GM04503 (cell line): ENCODE results near the gene CERT1.
"Not testable (repeated sequence)": the region's sequence is repeated elsewhere in the genome, so short reads cannot be mapped to it uniquely, and the experiment has no call there.

Source experiments
- DNase-seq: peaks from one replicate; pipeline ENCODE4 v3.0.0-alpha.2; 2012; ENCODE audit warnings: low read depth

Gene CERT1

GRCh38 chr5:75522542-75522941 lies 11.1 kb upstream of the CERT1 start:
- no peak for DNase-seq

DNA sequence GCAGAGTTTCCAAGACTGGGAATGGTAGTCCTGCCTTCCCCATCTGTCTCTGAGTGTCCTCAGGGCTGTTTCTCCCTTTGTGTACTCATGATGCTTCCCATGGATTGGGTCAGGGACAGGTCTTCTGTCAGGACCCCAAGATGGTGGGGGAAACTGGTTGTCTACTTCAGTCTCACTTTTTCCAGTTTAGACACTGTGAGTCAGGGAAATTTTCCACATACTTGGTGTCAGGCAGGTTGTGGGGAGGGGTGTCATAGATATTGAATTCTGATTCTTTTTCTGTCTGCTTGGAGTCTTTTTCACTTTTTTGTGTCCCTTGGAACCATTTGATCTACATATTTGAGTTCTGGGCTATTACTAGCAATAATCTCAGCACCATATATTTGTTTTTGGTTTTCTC lies 10.6 kb upstream of the CERT1 start:
- DNase-seq, result no peak

GRCh38 chr5:75521195-75521594 lies 9.8 kb upstream of the CERT1 start:
- no peak for DNase-seq

GRCh38 chr5:75519761-75520160 lies 8.3 kb upstream of the CERT1 start:
- no peak for DNase-seq

- DNase-seq, result no peak
Observed at GRCh38 chr5:75514323-75514722, 2.9 kb upstream of the CERT1 start.

DNA sequence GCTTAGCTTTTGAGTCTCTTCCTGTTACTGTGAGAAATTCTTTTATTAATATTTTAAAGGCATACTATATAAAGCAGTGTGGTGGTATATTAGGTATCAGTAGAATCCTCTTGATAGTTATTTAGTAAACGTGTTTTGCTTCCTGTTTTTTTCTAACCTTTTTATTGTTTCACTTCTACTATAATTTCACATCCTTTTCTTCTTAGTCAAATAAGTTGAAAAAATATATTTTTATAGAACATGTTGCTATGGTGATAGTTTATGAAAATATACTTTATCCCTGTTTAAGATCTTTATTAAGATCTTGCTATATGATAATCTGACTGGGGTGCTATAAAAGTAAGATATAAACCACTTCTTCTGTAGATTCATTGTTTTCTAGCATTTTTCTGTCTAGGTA lies 2.4 kb upstream of the CERT1 start:
- no peak for DNase-seq

DNA sequence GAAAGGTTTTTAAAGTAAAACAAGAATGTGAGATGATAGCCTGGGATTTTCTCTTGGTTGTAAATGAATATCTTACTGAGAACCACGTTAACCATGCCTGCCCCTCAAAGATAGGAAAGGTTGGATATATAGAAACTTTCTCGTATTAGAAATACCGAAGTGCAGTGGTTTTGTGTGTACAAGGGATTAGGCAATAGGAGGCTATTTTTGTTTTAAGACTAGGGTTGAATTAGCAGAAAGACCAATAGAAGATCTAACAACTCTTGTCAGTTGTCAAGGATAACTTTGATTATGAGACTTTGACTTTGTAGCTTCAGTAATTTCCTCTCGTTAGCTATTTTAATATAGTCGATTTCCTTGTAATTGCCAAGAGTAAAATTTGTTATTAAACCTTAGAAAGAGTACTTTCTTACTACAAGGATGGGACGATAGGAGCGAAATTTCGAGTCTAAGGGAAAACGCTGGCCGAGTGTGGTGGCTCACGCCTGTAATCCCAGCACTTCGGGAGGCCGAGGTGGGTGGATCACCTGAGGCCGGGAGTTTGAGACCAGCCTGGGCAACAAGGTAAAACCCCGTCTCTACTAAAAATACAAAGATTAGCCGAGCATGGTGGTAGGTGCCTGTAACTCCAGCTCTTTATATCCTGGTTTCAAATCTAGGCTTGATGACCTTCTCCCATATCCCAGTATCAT lies 1.1 kb upstream of the CERT1 start:
- no peak for DNase-seq

DNA sequence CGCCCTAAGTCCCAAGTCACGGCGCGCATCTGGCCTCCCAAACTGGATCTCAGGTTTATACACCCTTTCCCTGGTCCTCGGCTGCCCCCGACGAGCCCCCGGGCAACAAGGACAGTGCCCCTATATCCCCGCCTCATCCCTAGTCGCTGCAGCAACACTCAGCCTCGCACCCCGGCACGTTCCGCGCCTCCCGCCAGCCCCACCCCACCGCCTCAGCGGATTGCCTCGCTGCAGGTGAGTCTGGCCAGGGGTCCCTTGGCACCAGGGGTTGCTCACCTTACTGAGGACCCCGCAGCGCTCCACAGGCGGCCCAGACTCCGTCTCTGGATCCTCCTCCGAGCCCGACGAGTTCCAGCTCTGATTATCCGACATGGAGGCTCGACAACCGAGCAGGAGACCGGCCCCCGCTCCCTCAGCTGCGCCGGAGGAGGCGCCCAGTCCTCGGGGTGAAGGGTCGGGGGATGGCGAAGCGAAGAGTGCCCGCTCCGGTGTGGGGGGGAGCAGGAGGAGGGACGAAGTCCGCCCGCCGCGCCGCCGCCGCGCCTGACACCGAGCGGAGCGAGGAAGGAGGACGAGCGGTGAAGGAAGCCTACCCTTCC lies 494 bp downstream of the CERT1 start:
- DNase-seq, result no peak

DNA sequence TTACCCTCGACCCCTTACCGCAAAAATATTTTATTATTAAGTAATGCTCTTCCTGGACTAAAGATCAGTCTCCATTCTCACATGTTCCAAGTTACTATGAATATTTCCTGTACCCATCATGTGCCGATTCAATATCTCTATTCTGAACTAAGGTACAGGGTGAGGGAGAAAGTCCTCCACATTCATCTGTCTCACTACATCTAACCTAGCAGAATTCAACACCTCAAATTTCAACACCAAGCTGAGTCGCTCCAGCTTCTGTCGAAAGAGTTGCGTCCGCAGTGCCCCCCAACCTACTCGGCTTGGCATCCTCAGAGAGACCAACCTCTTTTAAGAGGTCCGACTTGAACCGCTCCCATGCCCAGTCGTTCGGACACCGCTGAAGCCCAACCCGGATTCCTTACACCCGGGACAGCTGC lies 1.0 kb downstream of the CERT1 start:
- DNase-seq, result no peak

DNA sequence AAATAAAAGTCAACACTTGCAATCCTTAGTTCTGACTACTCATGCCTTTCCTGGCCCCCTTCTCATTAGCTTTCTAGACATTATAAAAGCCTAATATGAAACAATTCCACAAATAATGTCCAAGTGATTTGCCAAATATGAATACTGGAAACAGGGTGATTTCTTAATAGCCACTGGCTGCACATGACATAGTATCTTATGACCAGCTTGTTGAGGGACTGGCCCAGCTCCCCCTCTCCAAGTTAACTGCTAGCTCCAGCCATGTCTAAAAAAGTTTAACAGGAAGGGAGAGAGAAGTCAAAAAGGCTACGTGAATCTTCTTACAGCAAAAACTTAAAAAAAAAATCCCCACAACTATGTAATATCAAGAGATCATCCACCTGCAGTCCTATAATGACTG lies 1.5 kb downstream of the CERT1 start:
- no peak for DNase-seq

DNA sequence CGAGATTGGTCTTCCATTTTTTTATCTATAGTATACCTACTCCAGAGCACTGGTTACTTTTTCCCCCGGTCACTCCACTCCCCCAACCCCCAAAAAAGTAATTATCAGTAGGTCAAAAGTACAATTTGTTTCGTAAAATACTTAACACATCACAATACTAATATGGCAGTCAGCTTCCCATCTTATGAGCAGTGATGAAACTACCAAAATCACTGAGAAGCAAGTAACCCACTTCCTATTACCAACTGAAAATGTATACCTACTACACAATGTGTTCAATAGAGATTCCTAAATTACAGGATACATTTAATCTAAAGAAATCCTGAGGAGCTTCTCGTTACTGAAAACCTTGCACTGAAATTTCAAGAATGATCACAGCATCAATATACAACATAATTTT lies 1.9 kb downstream of the CERT1 start:
- no peak for DNase-seq

DNA sequence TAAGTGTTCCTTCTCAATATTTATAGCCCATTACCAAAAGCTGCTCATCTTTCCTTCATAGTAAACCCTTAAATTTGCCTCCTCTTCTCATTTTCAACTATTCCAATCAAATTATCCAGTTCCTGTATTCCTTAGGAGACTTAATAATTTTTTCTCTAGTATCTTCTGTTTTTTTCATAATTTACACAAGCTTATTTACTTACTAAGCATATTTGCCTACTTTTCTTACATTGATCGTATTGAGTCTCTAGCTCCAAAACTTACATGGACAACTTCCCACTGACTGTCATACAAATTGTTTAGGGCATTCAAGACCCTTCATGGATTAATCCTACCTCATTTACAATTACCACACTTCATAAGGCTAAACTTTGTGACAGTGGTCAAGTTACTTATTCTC lies 3.6 kb downstream of the CERT1 start:
- no peak for DNase-seq

DNA sequence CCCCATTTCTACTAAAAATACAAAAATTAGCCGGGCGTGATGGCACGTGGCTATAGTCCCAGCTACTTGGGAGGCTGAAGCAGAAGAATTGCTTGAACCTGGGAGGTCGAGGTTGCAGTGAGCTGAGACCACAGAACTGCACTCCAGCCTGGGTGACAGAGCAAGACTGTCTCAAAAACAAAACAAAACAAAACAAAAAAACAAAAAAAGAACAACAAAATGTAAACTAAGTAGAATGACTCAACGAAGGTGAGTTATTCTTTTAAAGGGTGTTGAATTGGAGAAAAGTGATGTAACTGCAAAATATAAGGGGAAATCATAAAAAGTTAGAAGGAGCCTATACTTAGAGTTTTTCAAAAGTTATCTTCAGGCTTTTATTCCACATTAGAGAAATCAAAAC lies 6.3 kb downstream of the CERT1 start:
- not testable (repeated sequence) for DNase-seq

DNA sequence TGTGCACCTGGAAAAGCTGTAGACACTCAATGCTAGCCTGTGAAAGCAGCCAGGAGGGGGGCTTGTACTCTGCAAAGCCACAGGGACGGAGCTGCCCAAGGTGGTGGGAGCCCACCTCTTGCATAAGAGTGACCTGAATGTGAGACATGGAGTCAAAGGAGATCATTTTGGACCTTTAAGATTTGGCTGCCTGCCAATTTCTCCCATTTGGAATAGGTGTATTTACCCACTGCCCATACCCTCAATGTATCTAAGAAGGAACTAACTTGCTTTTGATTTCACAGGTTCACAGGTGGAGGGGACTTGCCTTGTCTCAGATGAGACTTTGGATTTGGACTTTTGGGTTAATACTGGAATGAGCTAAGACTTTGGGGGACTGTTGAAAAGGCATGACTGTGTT lies 12.6 kb downstream of the CERT1 start:
- not testable (repeated sequence) for DNase-seq

GRCh38 chr5:75498208-75498777 lies 13.1 kb downstream of the CERT1 start:
- DNase-seq, result no peak

DNA sequence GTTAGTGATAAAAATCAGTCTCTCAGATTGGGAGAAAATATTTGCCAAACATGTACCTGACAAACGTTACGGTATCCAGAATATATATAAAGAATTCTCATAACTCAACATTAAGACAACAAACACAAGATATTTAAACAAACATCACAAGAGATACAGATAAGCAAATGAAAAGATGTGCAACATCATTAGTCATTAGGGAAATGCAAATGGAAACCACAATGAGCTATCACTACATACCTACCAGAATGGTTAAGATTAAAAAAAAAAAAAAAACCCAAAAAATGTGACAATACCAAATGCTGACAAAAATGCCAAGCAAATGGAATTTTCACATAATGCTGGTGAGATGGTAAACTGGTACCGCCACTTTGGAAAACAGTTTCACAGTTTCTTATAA lies 15.4 kb downstream of the CERT1 start:
- no peak for DNase-seq

DNA sequence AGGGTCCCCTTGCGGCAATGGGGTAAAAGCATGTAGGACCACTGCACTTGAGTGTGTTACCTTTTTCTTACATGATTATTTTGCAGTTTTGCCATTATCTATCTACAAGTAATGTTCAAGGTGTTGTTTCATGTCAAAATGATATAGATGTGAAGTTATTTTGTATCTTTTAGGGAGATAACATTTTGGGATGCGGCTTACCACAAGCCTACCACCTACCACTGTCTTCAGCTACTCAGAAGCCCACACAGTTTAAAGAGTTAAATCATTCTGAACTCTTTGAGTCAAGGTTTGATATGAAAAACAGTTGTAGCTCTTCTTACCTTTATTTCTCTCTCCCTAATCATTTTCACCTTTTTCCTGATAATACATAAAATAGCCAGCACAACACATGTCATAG lies 19.8 kb downstream of the CERT1 start:
- no peak for DNase-seq

DNA sequence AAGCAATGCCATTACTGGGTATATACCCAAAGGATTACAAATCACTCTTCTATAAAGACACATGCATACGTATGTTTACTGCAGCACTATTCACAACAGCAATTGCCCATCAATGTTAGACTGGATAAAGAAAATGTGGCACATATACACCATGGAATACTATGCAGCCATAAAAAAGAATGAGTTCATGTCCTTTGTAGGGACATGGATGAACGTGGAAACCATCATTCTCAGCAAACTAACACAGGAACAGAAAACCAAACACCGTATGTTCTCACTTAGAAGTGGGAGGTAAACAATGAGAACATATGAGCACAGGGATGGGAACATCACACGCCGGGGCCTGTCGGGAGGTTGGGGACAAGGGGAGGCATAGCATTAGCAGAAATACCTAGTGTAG lies 21.6 kb downstream of the CERT1 start:
- not testable (repeated sequence) for DNase-seq

- DNase-seq, result no peak
Observed at GRCh38 chr5:75484605-75485004, 26.8 kb downstream of the CERT1 start.

DNA sequence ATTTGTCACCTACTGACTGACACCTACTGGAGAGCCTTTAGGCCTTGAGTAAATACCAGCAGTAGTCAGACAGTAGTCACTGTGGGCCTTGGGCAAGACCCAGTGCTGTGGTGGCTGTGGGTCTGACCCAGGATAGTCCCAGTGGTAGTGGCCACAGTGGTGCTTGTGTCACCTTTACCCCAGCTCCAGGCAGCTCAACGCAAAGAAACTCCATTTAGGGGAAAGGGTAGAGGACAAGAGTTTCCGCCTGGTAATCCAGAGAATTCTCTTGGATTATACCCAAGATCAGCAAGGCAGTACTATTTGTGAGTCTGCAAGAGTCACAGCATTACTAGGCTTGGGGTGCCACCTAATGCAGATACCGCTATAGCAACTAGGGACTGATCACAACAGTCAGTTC lies 28.9 kb downstream of the CERT1 start:
- DNase-seq, result no peak

GRCh38 chr5:75481024-75481423 lies 30.4 kb downstream of the CERT1 start:
- DNase-seq, result no peak

GRCh38 chr5:75475364-75475763 lies 36.1 kb downstream of the CERT1 start:
- no peak for DNase-seq

GRCh38 chr5:75473463-75473862 lies 38.0 kb downstream of the CERT1 start:
- no peak for DNase-seq

GRCh38 chr5:75472973-75473372 lies 38.5 kb downstream of the CERT1 start:
- DNase-seq, result no peak
